ENCODE data around the gene LCN10. TPM values are rescaled to one million over a fixed set of nuclear protein-coding genes. Genes with fewer than 3 reads are reported as not detected.
A peak's percentile ranks its signal among the peaks of the same experiment; 100 is the strongest.

Gene LCN10
- total RNA-seq, 1 donor from 2014 or later, result 0.39 TPM

DNA sequence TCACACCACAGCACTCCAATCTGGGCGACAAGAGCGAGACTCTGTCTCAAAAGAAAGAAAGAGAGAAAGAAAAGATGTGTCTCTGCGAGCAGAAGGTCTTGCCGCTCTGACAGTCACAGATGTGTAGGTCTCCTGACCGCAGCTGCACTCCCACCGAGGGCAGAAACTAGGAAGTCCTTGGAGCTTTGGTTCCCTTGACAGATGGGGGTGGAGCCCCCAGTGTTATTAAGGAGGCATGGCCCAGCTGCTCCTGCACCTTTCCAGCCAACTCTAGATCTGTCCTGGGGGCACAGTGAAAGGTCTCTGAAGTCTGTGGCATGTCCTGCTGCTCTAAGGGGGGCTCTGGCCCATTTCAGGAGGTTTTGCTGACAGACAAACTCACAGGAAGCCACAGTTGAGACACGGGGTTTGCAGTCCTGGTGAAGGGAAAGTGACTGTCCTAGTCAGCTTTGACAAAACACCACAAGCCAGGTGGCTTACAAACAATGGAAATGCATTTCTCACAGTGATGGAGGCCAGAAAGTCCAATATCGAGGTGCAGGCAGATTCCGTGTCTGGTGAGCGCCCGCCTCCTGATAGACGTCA lies 39.4 kb downstream of the LCN10 start:
- Mint-ChIP-seq H3K36me3 (ENCODE audit: low read depth) (no peaks in the 10 kb centered on the region), H3K27me3 (ENCODE audit: insufficient read depth) (peaks cover 36% of the 10 kb centered on the region), H3K4me3 (no peak overlapping the region), H3K9me3 (no peaks in the 10 kb centered on the region), H3K4me1 (ENCODE audit: low read depth) (peaks cover 20% of the 10 kb centered on the region), H3K27ac (no peak overlapping the region)
- no peak for DNase-seq (ENCODE audit: low spot score)
- intact Hi-C loops (cut with micrococcal nuclease), result no loop called here

DNA sequence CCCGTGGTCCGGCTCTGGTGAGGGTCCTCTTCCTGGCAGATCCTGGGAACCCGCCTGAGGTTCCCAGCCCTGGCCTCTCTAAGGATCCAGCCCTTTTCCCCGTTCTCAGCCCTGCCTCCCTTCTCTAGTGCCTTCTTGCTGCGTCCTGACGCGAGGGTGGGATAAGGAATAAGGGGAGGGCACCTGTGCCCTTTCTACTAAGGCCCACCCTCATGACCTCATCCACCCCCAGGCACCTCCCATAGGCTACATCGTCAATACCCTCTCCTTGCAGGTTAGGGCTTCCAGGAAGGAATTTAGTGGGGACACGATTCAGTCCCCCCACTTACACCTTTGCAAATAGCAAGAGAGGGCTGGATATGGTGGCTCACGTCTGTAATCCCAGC lies 41.1 kb downstream of the LCN10 start:
- H3K4me3 Mint-ChIP-seq, result peak overlapping the region; percentile 77
- no peaks in the 10 kb centered on the region for H3K9me3 Mint-ChIP-seq
- peaks cover 37% of the 10 kb centered on the region for H3K27me3 Mint-ChIP-seq (ENCODE audit: insufficient read depth)
- DNase-seq (ENCODE audit: low spot score), result no peak
- no peaks in the 10 kb centered on the region for H3K36me3 Mint-ChIP-seq (ENCODE audit: low read depth)
- H3K27ac Mint-ChIP-seq, result peak overlapping the region; percentile 95
- intact Hi-C loops (cut with micrococcal nuclease), result loop anchor here (1.0 kb wide), 2 partner anchors 27 to 162 kb away; no protein-coding TSS in a partner anchor
- H3K4me1 Mint-ChIP-seq (ENCODE audit: low read depth), result peaks cover 20% of the 10 kb centered on the region

DNA sequence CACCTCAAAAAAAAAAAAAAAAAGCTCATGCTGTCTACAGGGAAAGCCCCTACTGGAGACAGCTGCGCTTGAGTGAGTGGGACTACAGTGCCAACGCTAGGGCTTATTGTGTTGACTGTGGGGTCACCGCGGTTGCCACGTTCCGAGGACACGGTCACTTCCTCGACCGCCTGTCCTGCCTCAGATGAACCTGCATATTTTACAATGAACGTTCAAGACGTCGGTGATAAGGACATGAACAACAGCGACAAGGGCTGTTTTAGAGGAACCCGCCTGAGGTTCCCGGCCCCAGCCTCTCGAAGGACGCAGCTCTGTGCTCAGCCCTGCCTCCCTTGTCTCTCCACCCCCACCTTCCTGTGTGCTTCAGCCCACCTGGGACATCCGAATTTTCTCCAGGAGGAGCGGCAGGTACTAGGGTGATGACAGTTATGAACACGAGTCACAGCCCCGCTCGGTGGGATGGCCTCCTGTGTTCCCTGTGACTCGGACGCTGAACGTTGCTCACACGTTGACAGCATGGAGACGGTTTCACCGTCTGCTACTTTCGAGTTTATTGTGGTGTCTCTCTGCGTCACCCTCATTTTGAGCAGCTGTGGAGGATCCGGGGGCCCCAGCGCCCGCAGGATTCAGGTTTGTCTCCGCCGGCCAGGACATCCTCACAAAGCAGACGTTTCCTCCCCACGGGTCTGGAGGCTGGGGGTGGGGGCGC lies 41.6 kb downstream of the LCN10 start:
- H3K4me3 Mint-ChIP-seq, result peak overlapping the region; percentile 77
- peaks cover 20% of the 10 kb centered on the region for H3K4me1 Mint-ChIP-seq (ENCODE audit: low read depth)
- intact Hi-C loops (cut with micrococcal nuclease), result loop anchor here (1.0 kb wide), 2 partner anchors 27 to 162 kb away; no protein-coding TSS in a partner anchor
- H3K9me3 Mint-ChIP-seq, result no peaks in the 10 kb centered on the region
- peak overlapping the region; percentile 95 for H3K27ac Mint-ChIP-seq
- DNase-seq (ENCODE audit: low spot score), result peak; percentile 54
- H3K36me3 Mint-ChIP-seq (ENCODE audit: low read depth), result no peaks in the 10 kb centered on the region
- H3K27me3 Mint-ChIP-seq (ENCODE audit: insufficient read depth), result peaks cover 36% of the 10 kb centered on the region

DNA sequence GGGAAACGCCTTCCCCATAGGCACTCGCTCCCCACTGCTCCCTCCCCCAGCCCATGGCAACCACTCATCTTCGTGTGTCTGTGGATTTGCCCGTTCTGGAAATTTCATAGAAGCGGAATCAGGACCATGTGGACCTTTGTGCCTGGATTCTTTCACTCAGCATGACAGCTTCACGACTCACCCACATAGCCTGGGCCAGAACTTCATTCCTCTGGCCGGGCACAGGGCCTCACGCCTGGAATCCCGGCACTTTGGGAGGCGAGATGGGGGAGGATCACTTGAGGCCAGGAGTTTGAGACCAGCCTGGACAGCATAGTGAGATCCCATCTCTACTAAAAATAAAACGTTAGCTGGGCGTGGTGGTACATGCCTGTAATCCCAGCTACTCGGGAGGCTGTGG lies 42.4 kb downstream of the LCN10 start:
- intact Hi-C loops (cut with micrococcal nuclease), result no loop called here

DNA sequence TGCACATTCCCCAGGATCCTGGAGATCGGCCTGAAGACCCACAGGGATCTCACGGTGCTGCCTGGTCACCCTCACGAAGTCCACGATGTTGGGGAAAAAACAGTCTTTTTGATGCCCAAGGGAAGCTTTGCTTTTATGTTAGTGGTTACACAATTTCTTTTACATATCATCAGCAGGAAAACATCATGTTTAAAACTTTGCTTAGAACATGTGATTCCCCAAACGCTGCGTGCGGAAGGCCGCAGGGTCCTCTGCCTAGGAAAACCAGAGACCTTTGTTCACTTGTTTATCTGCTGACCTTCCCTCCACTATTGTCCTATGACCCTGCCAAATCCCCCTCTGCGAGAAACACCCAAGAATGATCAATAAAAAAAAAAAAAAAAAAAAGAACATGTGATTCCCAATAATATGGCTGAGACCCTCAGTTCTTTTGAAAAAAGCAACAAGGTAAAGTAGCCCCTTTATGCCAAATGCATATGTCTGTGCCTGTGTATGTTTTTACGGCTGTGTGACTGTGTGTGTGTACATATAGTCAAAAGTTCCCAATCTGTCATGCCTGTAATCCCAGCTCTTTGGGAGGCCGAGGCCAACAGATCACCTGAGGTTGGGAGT lies 44.0 kb downstream of the LCN10 start:
- no peak for DNase-seq (ENCODE audit: low spot score)
- Mint-ChIP-seq H3K27me3 (ENCODE audit: insufficient read depth) (peaks cover 21% of the 10 kb centered on the region), H3K4me3 (no peak overlapping the region), H3K27ac (no peak overlapping the region), H3K36me3 (ENCODE audit: low read depth) (no peaks in the 10 kb centered on the region), H3K9me3 (no peaks in the 10 kb centered on the region), H3K4me1 (ENCODE audit: low read depth) (peaks cover 20% of the 10 kb centered on the region)
- intact Hi-C loops (cut with micrococcal nuclease), result no loop called here

More for the DNA sequence above, 42.4 kb downstream of the LCN10 start:
- Mint-ChIP-seq H3K4me1 (ENCODE audit: low read depth) (peaks cover 20% of the 10 kb centered on the region), H3K27me3 (ENCODE audit: insufficient read depth) (peaks cover 29% of the 10 kb centered on the region), H3K4me3 (peak overlapping the region; percentile 77), H3K9me3 (no peaks in the 10 kb centered on the region), H3K36me3 (ENCODE audit: low read depth) (no peaks in the 10 kb centered on the region), H3K27ac (no peak overlapping the region)
- DNase-seq (ENCODE audit: low spot score), result no peak

DNA sequence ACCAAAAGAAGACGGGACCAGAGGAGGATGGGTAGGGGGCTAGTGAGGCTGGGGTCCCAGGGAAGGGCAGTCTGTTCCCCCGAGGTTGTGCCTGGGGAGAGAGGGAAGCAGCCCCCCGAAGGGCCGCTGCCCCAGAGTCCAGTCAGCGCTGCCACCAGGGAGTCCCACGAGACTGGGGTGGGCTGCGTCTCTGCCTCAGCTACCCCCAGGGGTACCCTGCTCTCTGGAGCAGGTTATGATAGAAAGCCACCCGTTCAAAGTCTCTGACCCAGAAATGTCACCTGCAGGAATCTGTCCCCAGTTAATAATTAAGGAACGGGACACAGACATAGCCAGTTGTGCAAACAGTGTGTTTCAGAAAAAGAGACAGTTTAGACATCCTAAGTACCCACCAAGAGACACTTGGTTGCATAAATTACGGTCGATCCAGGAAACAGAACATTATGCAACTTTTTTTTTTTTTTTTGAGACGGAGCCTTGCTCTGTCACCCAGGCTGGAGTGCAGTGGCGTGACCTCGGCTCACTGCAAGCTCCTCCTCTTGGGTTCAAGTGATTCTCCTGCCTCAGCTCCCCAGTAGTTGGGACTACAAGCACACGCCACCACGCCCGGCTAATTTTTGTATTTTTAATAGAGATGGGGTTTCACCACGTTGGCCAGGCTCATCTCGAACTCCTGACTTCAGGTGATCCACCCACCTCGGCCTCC lies 44.8 kb downstream of the LCN10 start:
- Mint-ChIP-seq H3K4me3 (no peak overlapping the region), H3K27ac (no peak overlapping the region), H3K4me1 (ENCODE audit: low read depth) (peaks cover 20% of the 10 kb centered on the region), H3K27me3 (ENCODE audit: insufficient read depth) (peaks cover 21% of the 10 kb centered on the region), H3K9me3 (no peaks in the 10 kb centered on the region), H3K36me3 (ENCODE audit: low read depth) (no peaks in the 10 kb centered on the region)
- intact Hi-C loops (cut with micrococcal nuclease), result no loop called here
- DNase-seq (ENCODE audit: low spot score), result no peak

DNA sequence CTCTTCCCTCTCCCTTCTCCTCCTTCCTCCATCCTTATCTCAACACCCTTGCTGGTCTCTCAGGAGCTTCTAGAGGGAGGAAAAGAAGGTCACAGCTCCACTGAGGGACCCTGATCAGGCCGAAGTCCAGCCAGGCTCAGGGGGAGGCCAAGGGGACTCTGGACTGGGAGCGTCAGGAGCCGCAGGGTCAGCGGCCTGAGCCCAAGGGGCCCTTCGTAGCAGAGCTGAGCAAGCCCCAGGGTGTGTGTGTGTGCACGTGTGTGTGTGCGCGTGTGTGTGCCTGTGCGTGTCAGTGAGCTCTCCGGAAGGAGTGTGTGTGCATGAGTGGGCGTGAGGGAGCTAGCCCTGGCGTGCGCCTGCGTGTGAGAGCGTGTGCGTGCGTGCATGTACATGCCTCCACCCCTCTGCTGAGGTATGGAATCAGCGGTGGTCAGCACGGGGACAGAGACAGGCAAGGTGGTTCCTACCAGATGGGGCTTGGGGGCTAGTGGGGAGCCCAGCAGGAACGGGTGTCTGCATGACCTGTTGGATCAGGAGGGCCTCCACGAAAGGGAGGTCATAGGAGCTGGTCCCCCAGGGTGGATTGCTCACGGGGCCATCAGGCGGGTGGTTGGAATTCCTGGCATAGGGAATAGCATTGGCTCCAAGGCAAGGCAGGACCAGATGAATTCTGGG lies 45.5 kb downstream of the LCN10 start:
- no peaks in the 10 kb centered on the region for H3K36me3 Mint-ChIP-seq (ENCODE audit: low read depth)
- peaks cover 20% of the 10 kb centered on the region for H3K4me1 Mint-ChIP-seq (ENCODE audit: low read depth)
- no peak for DNase-seq (ENCODE audit: low spot score)
- H3K27ac Mint-ChIP-seq, result no peak overlapping the region
- no peaks in the 10 kb centered on the region for H3K9me3 Mint-ChIP-seq
- peaks cover 18% of the 10 kb centered on the region for H3K27me3 Mint-ChIP-seq (ENCODE audit: insufficient read depth)
- no peak overlapping the region for H3K4me3 Mint-ChIP-seq
- intact Hi-C loops (cut with micrococcal nuclease), result no loop called here

DNA sequence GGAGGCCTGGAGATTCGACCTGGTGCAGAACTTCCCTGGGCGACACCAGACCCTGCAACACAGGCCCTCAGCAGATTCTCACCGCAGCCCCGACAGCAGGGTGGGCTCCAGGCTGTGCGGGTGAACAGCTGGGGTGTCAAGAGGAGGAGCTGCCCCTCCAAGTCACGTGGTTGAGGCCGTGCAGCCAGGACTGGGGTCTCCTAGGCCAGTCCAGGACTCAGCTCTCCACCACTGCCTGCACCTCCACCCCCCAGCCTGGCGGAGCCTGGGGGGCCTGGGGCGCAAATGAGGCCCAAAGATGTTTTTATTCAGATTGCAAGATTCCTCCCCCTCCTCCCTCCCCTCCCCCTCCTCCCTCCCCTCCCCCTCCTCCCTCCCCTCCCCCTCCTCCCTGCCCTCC lies 46.2 kb downstream of the LCN10 start:
- no peak overlapping the region for H3K4me3 Mint-ChIP-seq
- peaks cover 16% of the 10 kb centered on the region for H3K27me3 Mint-ChIP-seq (ENCODE audit: insufficient read depth)
- H3K9me3 Mint-ChIP-seq, result no peaks in the 10 kb centered on the region
- intact Hi-C loops (cut with micrococcal nuclease), result no loop called here
- no peak for DNase-seq (ENCODE audit: low spot score)
- peaks cover 14% of the 10 kb centered on the region for H3K4me1 Mint-ChIP-seq (ENCODE audit: low read depth)
- H3K27ac Mint-ChIP-seq, result no peak overlapping the region
- H3K36me3 Mint-ChIP-seq (ENCODE audit: low read depth), result no peaks in the 10 kb centered on the region

DNA sequence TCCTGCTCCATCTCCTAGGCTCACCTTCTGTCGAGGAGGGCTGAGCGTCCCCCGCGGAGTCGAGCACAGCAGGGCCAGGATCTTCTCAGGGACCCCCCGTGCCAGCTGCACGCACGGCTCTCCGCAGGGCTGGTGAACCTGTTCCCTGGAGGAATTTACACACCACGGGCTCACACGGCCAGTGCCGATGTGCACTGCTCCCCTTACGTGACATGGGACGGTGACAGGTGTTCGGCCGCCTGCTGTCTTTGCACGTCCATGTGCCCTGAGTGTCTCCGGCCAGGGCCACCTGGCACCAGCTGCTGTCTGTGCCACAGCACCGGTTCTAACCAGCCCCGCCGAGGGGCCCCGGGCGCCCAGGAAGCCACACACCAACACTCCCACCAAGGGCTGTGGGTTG lies 46.8 kb downstream of the LCN10 start:
- Mint-ChIP-seq H3K4me1 (ENCODE audit: low read depth) (peaks cover 9% of the 10 kb centered on the region), H3K27ac (no peak overlapping the region), H3K9me3 (no peaks in the 10 kb centered on the region), H3K4me3 (no peak overlapping the region), H3K36me3 (ENCODE audit: low read depth) (no peaks in the 10 kb centered on the region), H3K27me3 (ENCODE audit: insufficient read depth) (peaks cover 16% of the 10 kb centered on the region)
- DNase-seq (ENCODE audit: low spot score), result no peak
- intact Hi-C loops (cut with micrococcal nuclease), result no loop called here

DNA sequence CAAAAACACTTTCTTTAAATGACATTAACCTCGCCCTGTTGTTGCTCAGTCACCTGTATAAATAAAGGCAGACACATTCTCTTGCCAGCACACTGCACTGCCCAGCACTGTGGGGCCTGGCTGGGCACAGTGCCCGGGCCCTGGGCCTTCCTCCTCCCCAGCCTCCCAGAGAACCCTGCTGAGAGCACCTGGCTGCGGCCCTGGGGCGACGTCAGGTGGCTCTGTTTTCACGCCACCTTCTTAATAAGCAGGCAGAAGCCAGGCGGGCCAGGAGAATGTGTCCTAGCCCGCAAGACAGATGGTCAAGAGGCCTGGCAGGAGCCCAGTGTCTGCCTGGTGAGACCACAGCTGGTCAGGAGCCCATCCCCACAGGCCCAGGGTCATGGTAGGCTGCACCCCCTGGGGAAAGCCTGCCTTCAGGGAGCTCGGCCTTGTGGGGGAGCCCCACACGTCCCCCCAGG lies 47.3 kb downstream of the LCN10 start:
- H3K4me1 Mint-ChIP-seq (ENCODE audit: low read depth), result peaks cover 4% of the 10 kb centered on the region
- no peak for DNase-seq (ENCODE audit: low spot score)
- H3K36me3 Mint-ChIP-seq (ENCODE audit: low read depth), result no peaks in the 10 kb centered on the region
- intact Hi-C loops (cut with micrococcal nuclease), result no loop called here
- no peak overlapping the region for H3K4me3 Mint-ChIP-seq
- no peaks in the 10 kb centered on the region for H3K9me3 Mint-ChIP-seq
- H3K27ac Mint-ChIP-seq, result no peak overlapping the region
- peaks cover 16% of the 10 kb centered on the region for H3K27me3 Mint-ChIP-seq (ENCODE audit: insufficient read depth)

DNA sequence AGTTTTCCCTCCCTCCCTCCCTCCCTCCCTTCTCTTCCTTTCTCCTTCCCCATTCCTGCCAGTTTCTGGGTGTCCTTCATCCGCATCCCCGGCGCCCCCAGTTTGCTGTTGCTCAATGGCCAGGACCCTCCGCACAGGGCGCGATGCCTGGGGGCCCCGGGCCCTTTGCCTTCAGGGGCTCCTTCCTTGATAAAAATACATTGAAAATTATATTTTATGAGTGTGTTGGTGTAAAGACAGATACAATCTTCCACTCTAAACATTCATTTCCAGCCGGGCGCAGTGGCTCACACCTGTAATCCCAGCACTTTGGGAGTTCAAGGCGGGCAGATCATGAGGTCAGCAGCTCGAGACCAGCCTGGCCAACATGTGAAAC lies 47.9 kb downstream of the LCN10 start:
- no peaks in the 10 kb centered on the region for H3K4me1 Mint-ChIP-seq (ENCODE audit: low read depth)
- intact Hi-C loops (cut with micrococcal nuclease), result no loop called here
- no peak for DNase-seq (ENCODE audit: low spot score)

DNA sequence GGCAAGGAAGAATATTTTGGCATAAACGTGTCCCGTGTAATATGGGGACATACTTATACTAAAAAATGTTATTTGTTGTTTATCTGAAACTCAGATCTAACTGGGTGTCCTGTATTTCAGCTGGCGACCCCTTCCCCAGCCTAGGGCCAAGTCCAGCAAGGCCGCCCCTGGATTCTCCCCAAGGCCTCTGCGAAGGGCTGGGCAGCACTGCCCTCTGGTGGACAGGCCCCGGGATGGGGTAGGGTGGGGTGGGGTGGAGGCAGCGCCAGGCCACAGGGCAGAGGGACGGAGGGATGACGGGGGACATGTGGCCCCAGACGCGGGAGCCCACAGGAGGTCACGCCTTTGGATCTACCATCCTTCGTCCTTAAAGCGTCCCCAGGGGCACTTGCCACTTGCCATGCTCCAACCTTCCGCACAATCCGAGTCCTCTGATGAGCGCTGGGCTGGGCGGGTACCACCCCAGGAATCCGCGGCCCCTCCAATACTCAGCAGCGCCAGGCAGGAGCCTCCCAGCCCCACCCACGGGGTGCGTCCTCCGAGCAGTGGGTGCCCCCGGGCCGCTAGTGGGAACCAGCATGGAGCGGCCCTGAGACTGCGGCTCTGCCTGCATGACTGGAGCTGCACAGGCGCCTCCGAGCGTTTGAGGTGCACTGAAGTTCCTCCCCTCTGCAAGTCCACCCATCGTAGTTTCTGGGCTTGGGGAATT lies 48.4 kb downstream of the LCN10 start:
- no peak overlapping the region for H3K4me3 Mint-ChIP-seq
- intact Hi-C loops (cut with micrococcal nuclease), result no loop called here
- H3K27ac Mint-ChIP-seq, result no peak overlapping the region
- H3K36me3 Mint-ChIP-seq (ENCODE audit: low read depth), result no peaks in the 10 kb centered on the region
- peaks cover 12% of the 10 kb centered on the region for H3K27me3 Mint-ChIP-seq (ENCODE audit: insufficient read depth)
- no peaks in the 10 kb centered on the region for H3K9me3 Mint-ChIP-seq
- DNase-seq (ENCODE audit: low spot score), result no peak
- no peaks in the 10 kb centered on the region for H3K4me1 Mint-ChIP-seq (ENCODE audit: low read depth)

More for the DNA sequence above, 47.9 kb downstream of the LCN10 start:
- H3K27me3 Mint-ChIP-seq (ENCODE audit: insufficient read depth), result peaks cover 12% of the 10 kb centered on the region
- no peaks in the 10 kb centered on the region for H3K36me3 Mint-ChIP-seq (ENCODE audit: low read depth)
- H3K27ac Mint-ChIP-seq, result no peak overlapping the region
- H3K9me3 Mint-ChIP-seq, result no peaks in the 10 kb centered on the region
- H3K4me3 Mint-ChIP-seq, result no peak overlapping the region
